Measurements from ENCODE around the gene THOC7.

The THOC7 gene

DNA sequence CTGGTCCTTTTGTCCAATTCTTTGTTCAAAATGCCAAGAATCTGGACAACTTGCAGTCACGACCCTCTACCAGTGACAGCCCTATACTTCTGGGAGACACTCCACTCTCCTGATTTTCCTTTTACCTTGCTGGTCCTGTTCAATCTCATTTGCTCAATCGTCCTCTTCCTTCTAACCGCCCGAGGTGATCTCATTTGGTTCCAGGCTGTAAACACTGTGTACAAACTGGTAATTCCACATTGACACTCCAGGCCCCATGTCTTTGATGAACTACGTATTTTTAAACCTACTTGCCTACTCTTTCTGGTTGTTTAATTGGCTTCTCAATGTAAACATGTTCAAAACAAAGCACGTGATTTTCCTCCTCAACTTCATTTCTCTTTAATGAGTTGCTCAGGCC is 68.2 kb downstream of the THOC7 start:
- no peak for DNase-seq
- no peaks in the 10 kb centered on the region for H3K36me3 Mint-ChIP-seq (ENCODE audit: low read depth)
- H3K27me3 Mint-ChIP-seq (ENCODE audit: low read depth, poor library complexity) = peaks cover 3% of the 10 kb centered on the region
- no peak overlapping the region for H3K4me3 Mint-ChIP-seq
- no peaks in the 10 kb centered on the region for H3K9me3 Mint-ChIP-seq
- TF ChIP-seq CTCF (IDR thresholded peaks at IDR 0.05) = no peak
- H3K4me1 Mint-ChIP-seq = no peaks in the 10 kb centered on the region
- no peak overlapping the region for H3K27ac Mint-ChIP-seq

GRCh38 chr3:63791974-63792373 is 71.6 kb downstream of the THOC7 start:
- TF ChIP-seq CTCF (IDR thresholded peaks at IDR 0.05) = no peak
- Mint-ChIP-seq H3K36me3 (ENCODE audit: low read depth) (no peaks in the 10 kb centered on the region), H3K4me3 (no peak overlapping the region), H3K9me3 (no peaks in the 10 kb centered on the region), H3K4me1 (no peaks in the 10 kb centered on the region), H3K27ac (no peak overlapping the region), H3K27me3 (ENCODE audit: low read depth, poor library complexity) (no peaks in the 10 kb centered on the region)
- DNase-seq = no peak
